HepG2 (cell line): ENCODE measurements around the gene VAMP5. TPM values are rescaled to one million over a fixed set of nuclear protein-coding genes. Genes with fewer than 3 reads are reported as not detected.

Source experiments
- ATAC-seq: fragments of 200-7000 bp; cut with Tn5 transposase; 3 replicates; pipeline ENCODE4 v1.9.1; 2020; ENCODE audit warnings: mild to moderate bottlenecking, moderate library complexity
- BruUV-seq: library from RNA; stranded (reverse); fragments of 400-500 nt; replicated peaks from 2 replicates; lab custom pipeline; 2021; lab: Mats Ljungman, UMichigan
- CTCF ChIA-PET: fragments of 300-600 bp; formaldehyde crosslinking; extraction: SDS; loops from one replicate; lab custom pipeline; 2021; ENCODE audit warnings: low total read pairs, inconsistent platforms, low intra/inter-chr PET ratio; lab: Yijun Ruan, JAX
- POLR2A ChIA-PET: fragments of 350-600 bp; sonication (Branson Sonifier 250); formaldehyde crosslinking; loops from one replicate; lab custom pipeline; 2020; ENCODE audit warnings: antibody characterized with exemption, inconsistent platforms; lab: Yijun Ruan, JAX
- DNase-seq: peaks from one replicate; pipeline ENCODE4 v3.0.0-alpha.2; 2015; ENCODE audit warnings: low spot score
- FAIRE-seq: peaks from 3 replicates; lab custom pipeline; 2011; peaks lifted over from hg19 to GRCh38; lab: Jason Lieb, UNC
- H2AFZ ChIP-seq: one replicate; pipeline ENCODE4 v1.6.1; 2011; ENCODE audit warnings: low read length, inconsistent platforms
- H3K27ac ChIP-seq: fragments of 300-600 bp; 3 replicates; pipeline ENCODE4 v1.8.0; 2011; ENCODE audit warnings: mixed run types, mild to moderate bottlenecking, mixed read lengths, low read length, inconsistent platforms; ENCODE audit not compliant: insufficient read depth; ENCODE audit errors: extremely low read length
- H3K27me3 ChIP-seq, 2 experiments: fragments of 200-600 bp in 1 of 2; 2 replicates in 1 of 2; 3 replicates in 1 of 2; pipeline versions ENCODE4 v1.6.0 to v1.8.0; 2011; ENCODE audit warnings: low read length in 2 of 2, mild to moderate bottlenecking in 2 of 2, moderate library complexity in 2 of 2, inconsistent platforms in 1 of 2; ENCODE audit not compliant: insufficient read depth in 2 of 2, control insufficient read depth in 1 of 2
- H3K36me3 ChIP-seq, 2 experiments: fragments of 200-600 bp in 1 of 2; replicated peaks in 1 of 2; 2 replicates in 1 of 2; 3 replicates in 1 of 2; pipeline versions ENCODE4 v1.5.1 to v1.8.0; 2011; ENCODE audit warnings: low read length in 2 of 2, inconsistent platforms in 1 of 2; ENCODE audit not compliant: insufficient read depth in 2 of 2, control insufficient read depth in 1 of 2
- H3K4me1 ChIP-seq: 2 replicates; pipeline ENCODE4 v1.5.1; 2012; ENCODE audit warnings: low read length, inconsistent platforms; ENCODE audit not compliant: insufficient read depth
- H3K4me2 ChIP-seq: 2 replicates; pipeline ENCODE4 v1.6.0; 2011; ENCODE audit warnings: low read depth, low read length, inconsistent platforms
- H3K4me3 ChIP-seq, 3 experiments: fragments of 200-600 bp in 1 of 3; sonication (generic), shearing (Covaris generic) in 1 of 3; replicated peaks in 1 of 3; 2 replicates each; pipeline ENCODE4 v1.5.1; 2011 to 2016; ENCODE audit warnings: low read length in 3 of 3, inconsistent platforms in 2 of 3, low read depth in 2 of 3, mild to moderate bottlenecking in 2 of 3, control low read depth in 1 of 3, mixed read lengths in 1 of 3; ENCODE audit not compliant: insufficient read depth in 1 of 3
- H3K79me2 ChIP-seq: one replicate; pipeline ENCODE4 v1.6.1; 2011; ENCODE audit warnings: low read length, inconsistent platforms; ENCODE audit not compliant: insufficient read depth
- H3K9ac ChIP-seq: 2 replicates; pipeline ENCODE4 v1.6.0; 2011; ENCODE audit warnings: mild to moderate bottlenecking, low read depth, low read length, inconsistent platforms; ENCODE audit not compliant: insufficient read depth
- H3K9me3 ChIP-seq: 2 replicates; pipeline ENCODE4 v1.5.1; 2012; ENCODE audit warnings: mild to moderate bottlenecking, low read length
- H4K20me1 ChIP-seq: 2 replicates; pipeline ENCODE4 v1.6.0; 2011; ENCODE audit warnings: inconsistent platforms, mild to moderate bottlenecking, low read length, moderate library complexity; ENCODE audit not compliant: insufficient read depth
- ARID2 ChIP-seq: sonication (generic); formaldehyde crosslinking; IDR thresholded peaks from 2 replicates; pipeline ENCODE4 v1.8.1; 2022; ENCODE audit warnings: mild to moderate bottlenecking, missing genetic modification reagents, borderline replicate concordance
- EED ChIP-seq: sonication (generic); formaldehyde crosslinking; IDR thresholded peaks from 2 replicates; pipeline ENCODE4 v1.5.0; 2020; ENCODE audit warnings: mild to moderate bottlenecking, missing genetic modification reagents
- GATAD1 ChIP-seq: IDR thresholded peaks from 2 replicates; pipeline ENCODE4 v1.6.1; 2016; ENCODE audit warnings: missing genetic modification reagents, missing compliant biosample characterization
- HMGA1 ChIP-seq: sonication (generic); formaldehyde crosslinking; conservative IDR thresholded peaks from 2 replicates; pipeline ENCODE4 v1.4.0; 2020; ENCODE audit warnings: missing genetic modification reagents
- IKZF1 ChIP-seq: fragments of 450-650 bp; IDR thresholded peaks from 2 replicates; pipeline ENCODE4 v1.7.1; 2016
- MAFF ChIP-seq: IDR thresholded peaks from 2 replicates; pipeline ENCODE4 v1.6.1; 2011; ENCODE audit warnings: low read depth, low read length, improper control_type of control experiment
- PITX1 ChIP-seq: sonication (generic); formaldehyde crosslinking; IDR thresholded peaks from 2 replicates; pipeline ENCODE4 v1.5.1; 2020; ENCODE audit warnings: mild to moderate bottlenecking, missing genetic modification reagents
- SATB2 ChIP-seq: sonication (generic); formaldehyde crosslinking; IDR thresholded peaks from 2 replicates; pipeline ENCODE4 v1.5.0; 2020; ENCODE audit warnings: missing genetic modification reagents
- SMAD9 ChIP-seq: sonication (generic); formaldehyde crosslinking; IDR thresholded peaks from 2 replicates; pipeline ENCODE4 v1.5.1; 2020; ENCODE audit warnings: mild to moderate bottlenecking, missing genetic modification reagents
- TAF15 ChIP-seq: fragments of 200-400 bp; formaldehyde crosslinking; IDR thresholded peaks from one replicate; pipeline ENCODE4 v1.6.1; 2018; ENCODE audit warnings: mild to moderate bottlenecking, low read depth, low read length; ENCODE audit not compliant: poor library complexity, severe bottlenecking
- TRIM24 ChIP-seq: sonication (generic); formaldehyde crosslinking; IDR thresholded peaks from 2 replicates; pipeline ENCODE4 v1.8.0; 2022; ENCODE audit warnings: mild to moderate bottlenecking, missing genetic modification reagents
- ZMYM2 ChIP-seq: sonication (generic); formaldehyde crosslinking; IDR thresholded peaks from 2 replicates; pipeline ENCODE4 v1.8.0; 2022; ENCODE audit warnings: mild to moderate bottlenecking, missing genetic modification reagents
- ZNF205 ChIP-seq: IDR thresholded peaks from 2 replicates; pipeline ENCODE4 v1.6.1; 2018; ENCODE audit warnings: missing biosample characterization, missing genetic modification reagents
- ZNF724P ChIP-seq: sonication (generic); formaldehyde crosslinking; IDR thresholded peaks from 2 replicates; pipeline ENCODE4 v1.8.0; 2022; ENCODE audit warnings: missing genetic modification reagents, borderline replicate concordance
- ZNF839 ChIP-seq: sonication (generic); formaldehyde crosslinking; IDR thresholded peaks from 2 replicates; pipeline ENCODE4 v1.4.0; 2020; ENCODE audit warnings: missing genetic modification reagents, mild to moderate bottlenecking, borderline replicate concordance
- WGBS: methylation state at CpG from one replicate; pipeline ENCODE4 v1.1.6; 2017; ENCODE audit warnings: low lambda C conversion rate; 5-methylcytosine and 5-hydroxymethylcytosine counted together
- in situ Hi-C: cut with HindIII; loops from 2 replicates; pipeline ENCODE4 v1.10.0; 2017; ENCODE audit warnings: low pct_unique_long_range_greater_than_20kb; ENCODE audit not compliant: extremely low pct_ligation_motif_present
- intact Hi-C: fragments of 100-400 bp; cut with micrococcal nuclease; formaldehyde crosslinking; loops from one replicate; pipeline ENCODE4 v1.10.0; 2022; ENCODE audit not compliant: unreplicated experiment
- polyA plus RNA-seq, 8 experiments: library from polyadenylated mRNA; depleted of rRNA in 3 of 8; stranded (reverse) in 7 of 8; unstranded in 1 of 8; fragments of >200 nt; fragmentation: Illumina TruSeq in 4 of 8; extraction: Trizol in 4 of 8; gene quantifications; 2 replicates each; pipeline versions ENCODE4 v1.2.1 to v1.2.3, GENCODE V29; 2011 to 2016; ENCODE audit warnings: low read depth in 4 of 8, missing spikeins in 1 of 8, mixed read lengths in 1 of 8; ENCODE audit not compliant: insufficient read depth in 1 of 8
- total RNA-seq, 5 experiments: library from RNA; depleted of rRNA; stranded (reverse); fragments of >200 nt; fragmentation: Illumina TruSeq; extraction: Trizol; gene quantifications; 2 replicates each; pipeline ENCODE4 v1.2.3, GENCODE V29; 2016; ENCODE audit warnings: low read depth in 1 of 5
- TF ChIP-seq, protein P1 (sequence below): sonication (generic); formaldehyde crosslinking; IDR thresholded peaks from 2 replicates; pipeline ENCODE4 v1.4.0; 2020; ENCODE audit warnings: missing genetic modification reagents, borderline replicate concordance
- TF ChIP-seq, protein P2 (sequence below): sonication (generic); formaldehyde crosslinking; conservative IDR thresholded peaks from 2 replicates; pipeline ENCODE4 v1.8.0; 2022; ENCODE audit warnings: mild to moderate bottlenecking, moderate library complexity, missing genetic modification reagents
- TF ChIP-seq, protein P3 (sequence below): sonication (generic); formaldehyde crosslinking; IDR thresholded peaks from 2 replicates; pipeline ENCODE4 v1.8.1; 2023; ENCODE audit warnings: mild to moderate bottlenecking, moderate library complexity, missing genetic modification reagents

The VAMP5 gene
- total and polyA plus RNA-seq, 2 of the 13 experiments (the other 11 are each of a cell fraction or from before 2014, with no cell fraction given), result 7.2 to 56.7 TPM

DNA sequence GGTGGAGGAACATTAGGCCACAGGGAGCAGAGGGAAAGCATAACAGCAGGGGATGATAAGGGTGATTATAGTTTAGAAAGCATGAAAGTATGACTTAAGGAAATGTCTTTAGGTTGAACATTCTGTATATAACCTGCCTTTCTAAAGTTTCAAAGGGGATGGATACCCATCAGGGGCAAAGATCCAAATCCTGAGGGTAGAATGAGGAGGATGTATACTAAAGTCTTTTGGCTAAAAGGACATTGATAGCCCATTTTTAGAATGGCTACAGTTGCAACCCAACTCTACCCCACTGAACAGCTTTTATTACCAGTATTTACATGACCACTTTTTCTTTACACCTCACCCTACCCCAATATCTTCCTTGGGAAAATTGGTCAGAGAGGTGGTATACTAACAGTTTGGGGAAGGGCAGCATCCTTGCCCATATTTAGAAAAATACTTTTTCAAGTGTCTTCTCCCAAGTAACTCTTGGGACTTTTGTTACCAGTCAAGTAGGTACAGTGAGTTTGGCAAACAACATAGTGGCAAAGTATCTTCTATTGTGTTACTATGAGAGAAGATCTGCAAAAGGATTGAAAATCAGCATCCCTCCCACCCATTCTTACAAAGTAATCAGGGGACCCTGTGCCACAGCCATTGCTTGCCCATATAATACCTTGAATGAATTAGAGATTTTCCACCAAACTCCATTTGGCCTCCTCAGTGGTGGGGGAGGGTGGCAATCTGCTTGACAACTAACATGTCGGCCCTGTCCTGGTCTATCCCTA, 37.0 kb upstream of the VAMP5 start:
- CTCF ChIA-PET, result no interaction called here
- Histone ChIP-seq H3K36me3 (peaks cover 27 to 59% of the 10 kb centered on the region in 2 experiments), H3K27ac (no peak overlapping the region), H3K4me2 (no peak overlapping the region), H3K27me3 (no peaks in the 10 kb centered on the region), H2AFZ (no peak overlapping the region), H3K4me3 (no peak overlapping the region), H3K9ac (no peak overlapping the region), H4K20me1 (peaks cover 23% of the 10 kb centered on the region), H3K9me3 (no peaks in the 10 kb centered on the region), H3K79me2 (peaks cover 6% of the 10 kb centered on the region), H3K4me1 (peaks cover 13% of the 10 kb centered on the region)
- FAIRE-seq, result no peak
- POLR2A ChIA-PET, result interaction anchor here (0.6 to 20.8 kb wide), 13 partner anchors 6 to 182 kb away, joined by 3 to 645 read pairs (median 7); partner anchors contain the start of genes C2orf68, GGCX, MAT2A and RNF181
- BruUV-seq, result TSS peak; percentile 1
- ATAC-seq, result peak; percentile 8
- DNase-seq, result no peak
- intact Hi-C loops (no loop called here), in situ Hi-C loops (no loop called here)
- WGBS, result 95% methylated on average over 1 of the region's 1 CpG
- TF ChIP-seq ARID2 (no peak), ZMYM2 (no peak), ZNF839 (CRISPR knock-in tag) (no peak), SATB2 (CRISPR knock-in tag) (no peak), SMAD9 (CRISPR knock-in tag) (no peak), GATAD1 (CRISPR knock-in tag) (no peak), TAF15 (no peak), EED (no peak), PITX1 (no peak), MAFF (no peak), IKZF1 (no peak), HMGA1 (CRISPR knock-in tag) (no peak), ZNF724P (no peak), TRIM24 (CRISPR knock-in tag) (no peak), ZNF205 (CRISPR knock-in tag) (no peak)
- TF ChIP-seq, protein P1, sequence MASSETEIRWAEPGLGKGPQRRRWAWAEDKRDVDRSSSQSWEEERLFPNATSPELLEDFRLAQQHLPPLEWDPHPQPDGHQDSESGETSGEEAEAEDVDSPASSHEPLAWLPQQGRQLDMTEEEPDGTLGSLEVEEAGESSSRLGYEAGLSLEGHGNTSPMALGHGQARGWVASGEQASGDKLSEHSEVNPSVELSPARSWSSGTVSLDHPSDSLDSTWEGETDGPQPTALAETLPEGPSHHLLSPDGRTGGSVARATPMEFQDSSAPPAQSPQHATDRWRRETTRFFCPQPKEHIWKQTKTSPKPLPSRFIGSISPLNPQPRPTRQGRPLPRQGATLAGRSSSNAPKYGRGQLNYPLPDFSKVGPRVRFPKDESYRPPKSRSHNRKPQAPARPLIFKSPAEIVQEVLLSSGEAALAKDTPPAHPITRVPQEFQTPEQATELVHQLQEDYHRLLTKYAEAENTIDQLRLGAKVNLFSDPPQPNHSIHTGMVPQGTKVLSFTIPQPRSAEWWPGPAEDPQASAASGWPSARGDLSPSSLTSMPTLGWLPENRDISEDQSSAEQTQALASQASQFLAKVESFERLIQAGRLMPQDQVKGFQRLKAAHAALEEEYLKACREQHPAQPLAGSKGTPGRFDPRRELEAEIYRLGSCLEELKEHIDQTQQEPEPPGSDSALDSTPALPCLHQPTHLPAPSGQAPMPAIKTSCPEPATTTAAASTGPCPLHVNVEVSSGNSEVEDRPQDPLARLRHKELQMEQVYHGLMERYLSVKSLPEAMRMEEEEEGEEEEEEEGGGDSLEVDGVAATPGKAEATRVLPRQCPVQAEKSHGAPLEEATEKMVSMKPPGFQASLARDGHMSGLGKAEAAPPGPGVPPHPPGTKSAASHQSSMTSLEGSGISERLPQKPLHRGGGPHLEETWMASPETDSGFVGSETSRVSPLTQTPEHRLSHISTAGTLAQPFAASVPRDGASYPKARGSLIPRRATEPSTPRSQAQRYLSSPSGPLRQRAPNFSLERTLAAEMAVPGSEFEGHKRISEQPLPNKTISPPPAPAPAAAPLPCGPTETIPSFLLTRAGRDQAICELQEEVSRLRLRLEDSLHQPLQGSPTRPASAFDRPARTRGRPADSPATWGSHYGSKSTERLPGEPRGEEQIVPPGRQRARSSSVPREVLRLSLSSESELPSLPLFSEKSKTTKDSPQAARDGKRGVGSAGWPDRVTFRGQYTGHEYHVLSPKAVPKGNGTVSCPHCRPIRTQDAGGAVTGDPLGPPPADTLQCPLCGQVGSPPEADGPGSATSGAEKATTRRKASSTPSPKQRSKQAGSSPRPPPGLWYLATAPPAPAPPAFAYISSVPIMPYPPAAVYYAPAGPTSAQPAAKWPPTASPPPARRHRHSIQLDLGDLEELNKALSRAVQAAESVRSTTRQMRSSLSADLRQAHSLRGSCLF (CRISPR knock-in tag), result no peak
- TF ChIP-seq, protein P2, sequence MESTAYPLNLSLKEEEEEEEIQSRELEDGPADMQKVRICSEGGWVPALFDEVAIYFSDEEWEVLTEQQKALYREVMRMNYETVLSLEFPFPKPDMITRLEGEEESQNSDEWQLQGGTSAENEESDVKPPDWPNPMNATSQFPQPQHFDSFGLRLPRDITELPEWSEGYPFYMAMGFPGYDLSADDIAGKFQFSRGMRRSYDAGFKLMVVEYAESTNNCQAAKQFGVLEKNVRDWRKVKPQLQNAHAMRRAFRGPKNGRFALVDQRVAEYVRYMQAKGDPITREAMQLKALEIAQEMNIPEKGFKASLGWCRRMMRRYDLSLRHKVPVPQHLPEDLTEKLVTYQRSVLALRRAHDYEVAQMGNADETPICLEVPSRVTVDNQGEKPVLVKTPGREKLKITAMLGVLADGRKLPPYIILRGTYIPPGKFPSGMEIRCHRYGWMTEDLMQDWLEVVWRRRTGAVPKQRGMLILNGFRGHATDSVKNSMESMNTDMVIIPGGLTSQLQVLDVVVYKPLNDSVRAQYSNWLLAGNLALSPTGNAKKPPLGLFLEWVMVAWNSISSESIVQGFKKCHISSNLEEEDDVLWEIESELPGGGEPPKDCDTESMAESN (CRISPR knock-in tag), result peak; percentile 34; the same call in 1 of the 2 replicates
- TF ChIP-seq, protein P3, sequence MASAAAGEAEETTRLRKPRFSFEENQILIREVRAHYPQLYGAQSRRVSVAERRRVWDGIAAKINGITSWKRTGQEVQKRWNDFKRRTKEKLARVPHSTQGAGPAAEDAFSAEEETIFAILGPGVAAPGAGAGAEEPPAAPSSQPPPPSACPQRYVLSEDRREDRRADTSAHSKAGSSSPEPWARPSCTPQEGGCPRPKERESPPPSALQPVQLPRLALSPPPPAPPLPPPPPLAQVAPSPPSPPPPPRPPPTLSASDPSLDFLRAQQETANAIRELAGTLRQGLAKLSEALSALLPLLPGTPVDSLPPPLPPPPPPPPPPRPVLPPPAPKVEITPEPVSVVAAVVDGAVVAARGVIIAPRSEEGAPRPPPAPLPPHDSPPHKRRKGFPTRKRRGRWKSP, result 0 out of 2 replicates have a peak, but pooled peaks have one; percentile 5
